Measurements from ENCODE around the gene MGAT3.

MGAT3 gene

GRCh38 chr22:39489094-39490068 lies 32.6 kb downstream of the MGAT3 start:
- H3K27ac ChIP-seq, result no peak overlapping the region
- TF ChIP-seq ZFX (IDR thresholded peaks at IDR 0.05), result no peak

DNA sequence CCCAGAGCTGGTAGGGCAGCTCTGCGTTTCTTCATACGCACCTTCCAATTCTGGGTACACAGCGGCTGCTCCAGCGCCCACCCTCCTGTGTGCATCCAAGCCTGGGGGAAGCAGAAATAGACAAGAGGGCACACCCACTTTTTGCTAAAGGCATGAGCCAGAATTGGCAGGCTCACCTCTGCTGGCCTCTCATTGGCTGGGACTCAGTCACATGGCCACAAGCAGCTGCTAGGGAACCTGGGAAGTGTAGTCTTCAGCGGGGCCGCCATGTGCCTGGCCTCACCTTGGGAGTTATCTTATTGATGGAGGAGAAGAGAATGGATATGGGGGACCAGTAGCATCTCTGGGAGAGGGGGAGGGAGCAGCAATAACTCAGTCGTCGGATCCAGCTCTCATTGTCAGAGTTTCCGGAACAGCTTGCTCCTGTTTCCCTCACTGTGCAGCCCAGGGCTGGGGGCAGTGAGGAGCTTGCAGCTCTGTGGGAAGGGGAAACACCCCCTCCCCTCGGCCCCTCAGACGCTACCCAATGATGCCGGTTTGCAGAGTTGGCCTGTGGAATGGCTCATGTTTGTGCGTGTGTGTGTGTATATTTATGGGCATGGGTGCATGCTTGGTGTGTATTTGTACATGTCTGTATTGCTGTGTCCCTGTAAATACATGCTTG lies 33.5 kb downstream of the MGAT3 start:
- H3K27ac ChIP-seq, result no peak overlapping the region
- TF ChIP-seq, protein P1, sequence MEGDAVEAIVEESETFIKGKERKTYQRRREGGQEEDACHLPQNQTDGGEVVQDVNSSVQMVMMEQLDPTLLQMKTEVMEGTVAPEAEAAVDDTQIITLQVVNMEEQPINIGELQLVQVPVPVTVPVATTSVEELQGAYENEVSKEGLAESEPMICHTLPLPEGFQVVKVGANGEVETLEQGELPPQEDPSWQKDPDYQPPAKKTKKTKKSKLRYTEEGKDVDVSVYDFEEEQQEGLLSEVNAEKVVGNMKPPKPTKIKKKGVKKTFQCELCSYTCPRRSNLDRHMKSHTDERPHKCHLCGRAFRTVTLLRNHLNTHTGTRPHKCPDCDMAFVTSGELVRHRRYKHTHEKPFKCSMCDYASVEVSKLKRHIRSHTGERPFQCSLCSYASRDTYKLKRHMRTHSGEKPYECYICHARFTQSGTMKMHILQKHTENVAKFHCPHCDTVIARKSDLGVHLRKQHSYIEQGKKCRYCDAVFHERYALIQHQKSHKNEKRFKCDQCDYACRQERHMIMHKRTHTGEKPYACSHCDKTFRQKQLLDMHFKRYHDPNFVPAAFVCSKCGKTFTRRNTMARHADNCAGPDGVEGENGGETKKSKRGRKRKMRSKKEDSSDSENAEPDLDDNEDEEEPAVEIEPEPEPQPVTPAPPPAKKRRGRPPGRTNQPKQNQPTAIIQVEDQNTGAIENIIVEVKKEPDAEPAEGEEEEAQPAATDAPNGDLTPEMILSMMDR (conservative IDR thresholded peaks at IDR 0.05), result no peak
- no peak for TF ChIP-seq ZFX (IDR thresholded peaks at IDR 0.05)

DNA sequence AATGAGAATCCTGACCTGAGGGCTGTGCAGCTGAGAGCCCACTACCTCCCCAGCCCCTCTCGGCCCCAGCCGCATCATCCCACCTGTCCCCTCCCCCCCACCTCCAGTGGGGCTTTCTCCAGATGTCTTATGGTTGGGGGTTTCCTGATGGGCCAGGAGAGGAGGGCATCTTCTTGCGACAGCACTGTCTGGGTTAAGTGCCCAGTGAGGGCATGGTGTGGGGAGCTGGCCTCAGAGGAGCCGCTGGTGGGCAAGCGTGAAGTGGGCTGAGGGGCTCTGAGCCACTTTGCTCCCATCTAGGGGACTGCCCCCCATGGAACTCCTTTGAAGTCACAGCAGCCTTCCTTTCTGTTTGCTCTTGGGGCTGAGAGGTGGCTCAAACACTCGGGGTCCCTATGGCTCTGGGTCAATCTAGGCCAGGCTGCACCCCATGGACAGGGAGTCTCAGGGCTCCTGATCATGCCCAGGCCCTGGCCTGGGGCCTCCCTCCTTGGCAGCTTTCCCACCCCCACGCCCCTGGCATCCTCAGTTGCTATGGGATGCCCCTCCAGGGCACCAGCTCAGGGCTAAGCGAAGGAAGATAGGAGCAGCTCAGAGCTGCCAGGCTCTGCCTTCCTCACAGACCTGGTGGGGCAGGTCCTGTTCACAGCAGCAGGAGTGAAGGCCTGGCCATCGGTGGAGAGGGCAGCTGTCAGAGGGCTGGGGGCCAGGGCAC lies 34.3 kb downstream of the MGAT3 start:
- H3K27ac ChIP-seq, result no peak overlapping the region
- TF ChIP-seq, protein P1 (conservative IDR thresholded peaks at IDR 0.05), result no peak
- no peak for TF ChIP-seq ZFX (IDR thresholded peaks at IDR 0.05)

GRCh38 chr22:39491696-39492095 lies 34.9 kb downstream of the MGAT3 start:
- H3K27ac ChIP-seq, result no peak overlapping the region
- TF ChIP-seq ZFX (IDR thresholded peaks at IDR 0.05), result no peak
- TF ChIP-seq, protein P1 (conservative IDR thresholded peaks at IDR 0.05), result no peak

DNA sequence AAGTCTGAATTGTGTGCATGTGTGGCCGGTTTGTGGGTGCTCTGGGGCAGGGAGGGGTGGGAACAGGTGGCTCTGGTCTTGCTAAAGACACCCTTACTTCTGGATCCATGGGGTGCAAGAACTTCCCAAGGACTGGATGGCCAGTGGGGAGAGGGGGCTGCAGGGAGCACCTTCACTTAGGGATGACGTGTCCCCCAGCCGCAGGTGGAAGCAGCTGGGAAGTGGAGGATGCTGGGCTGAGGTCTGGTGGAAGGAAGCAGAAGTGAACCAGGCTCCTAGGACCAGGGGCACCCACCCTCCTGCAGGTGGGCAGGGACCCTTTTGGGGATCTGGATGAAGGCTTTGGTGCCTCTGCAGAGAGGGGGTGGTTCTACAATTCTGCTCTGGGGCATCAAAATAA lies 35.4 kb downstream of the MGAT3 start:
- no peak for TF ChIP-seq ZFX (IDR thresholded peaks at IDR 0.05)
- H3K27ac ChIP-seq, result no peak overlapping the region

GRCh38 chr22:39493759-39494158 lies 36.9 kb downstream of the MGAT3 start:
- TF ChIP-seq ZFX (IDR thresholded peaks at IDR 0.05), result no peak
- TF ChIP-seq, protein P1 (conservative IDR thresholded peaks at IDR 0.05), result no peak
- no peak overlapping the region; the same call in 1 of the 2 replicates for H3K27ac ChIP-seq

- H3K27ac ChIP-seq, result peak overlapping the region; percentile 5
- TF ChIP-seq, protein P1 (conservative IDR thresholded peaks at IDR 0.05), result no peak
- no peak for TF ChIP-seq ZFX (IDR thresholded peaks at IDR 0.05)
These were observed 37.8 kb downstream of the MGAT3 start for GRCh38 chr22:39494471-39495120.

Data from C4-2B (cell line).